Epidermal melanocyte (primary cell): ENCODE measurements around the gene RAB3IL1.
"Not testable (repeated sequence)": the region's sequence is repeated elsewhere in the genome, so short reads cannot be mapped to it uniquely, and the experiment has no call there.

Experiments
- DNase-seq: peaks from one replicate; pipeline ENCODE4 v3.0.0; 2011; ENCODE audit warnings: low spot score; ENCODE audit not compliant: insufficient read length

The RAB3IL1 gene, protein sequence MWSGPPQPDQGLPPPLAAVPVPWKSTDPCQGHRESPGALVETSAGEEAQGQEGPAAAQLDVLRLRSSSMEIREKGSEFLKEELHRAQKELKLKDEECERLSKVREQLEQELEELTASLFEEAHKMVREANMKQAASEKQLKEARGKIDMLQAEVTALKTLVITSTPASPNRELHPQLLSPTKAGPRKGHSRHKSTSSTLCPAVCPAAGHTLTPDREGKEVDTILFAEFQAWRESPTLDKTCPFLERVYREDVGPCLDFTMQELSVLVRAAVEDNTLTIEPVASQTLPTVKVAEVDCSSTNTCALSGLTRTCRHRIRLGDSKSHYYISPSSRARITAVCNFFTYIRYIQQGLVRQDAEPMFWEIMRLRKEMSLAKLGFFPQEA

GRCh38 chr11:61917334-61918109, at the start of gene RAB3IL1:
Gene RAB3IL1 (minus strand): TSS chr11:61917566. CDS start chr11:61917367, 199 bp downstream.
- DNase-seq, result peak; percentile 65

- no peak for DNase-seq
Observed at GRCh38 chr11:61966734-61967115, 49.4 kb upstream of the RAB3IL1 start.

GRCh38 chr11:61964666-61965271, 47.4 kb upstream of the RAB3IL1 start:
- not testable (repeated sequence) for DNase-seq

- DNase-seq, result no peak
Observed at GRCh38 chr11:61964058-61964665, 46.8 kb upstream of the RAB3IL1 start.

DNA sequence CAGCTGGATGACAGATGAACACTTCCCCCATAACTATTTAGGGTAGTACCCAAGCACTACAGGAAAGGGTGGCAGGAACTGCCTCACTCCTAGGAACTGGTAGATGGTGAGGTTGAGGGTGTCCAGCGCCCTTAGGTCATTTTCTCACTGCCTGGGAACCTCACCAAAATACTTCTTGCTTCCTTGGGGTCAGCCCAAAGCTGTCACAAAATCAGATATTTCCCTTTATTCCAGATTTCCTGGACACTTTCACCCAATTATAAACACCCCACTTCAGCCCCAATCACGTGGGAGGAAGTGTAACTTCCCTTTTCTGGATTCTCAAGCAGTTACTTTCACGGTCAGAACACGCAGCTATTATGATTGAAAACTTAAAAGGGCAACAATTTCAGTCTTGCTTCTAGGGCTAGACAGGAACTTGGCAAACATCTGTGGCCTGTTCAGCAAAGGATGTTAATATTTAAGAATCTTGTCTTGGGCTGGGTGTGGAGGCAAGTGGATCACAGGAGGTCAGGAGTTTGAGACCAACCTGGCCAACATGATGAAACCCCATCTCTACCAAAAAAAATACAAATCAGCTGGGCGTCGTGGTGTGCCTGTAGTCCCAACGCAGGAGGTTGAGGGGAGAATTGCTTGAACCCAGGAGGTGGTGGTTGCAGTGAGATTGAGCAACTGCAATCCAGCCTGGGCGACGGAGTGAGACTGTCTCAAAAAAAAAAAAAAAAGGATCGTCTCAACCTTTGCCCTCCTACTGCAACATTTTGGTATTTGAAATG, 46.1 kb upstream of the RAB3IL1 start:
- no peak for DNase-seq

DNA sequence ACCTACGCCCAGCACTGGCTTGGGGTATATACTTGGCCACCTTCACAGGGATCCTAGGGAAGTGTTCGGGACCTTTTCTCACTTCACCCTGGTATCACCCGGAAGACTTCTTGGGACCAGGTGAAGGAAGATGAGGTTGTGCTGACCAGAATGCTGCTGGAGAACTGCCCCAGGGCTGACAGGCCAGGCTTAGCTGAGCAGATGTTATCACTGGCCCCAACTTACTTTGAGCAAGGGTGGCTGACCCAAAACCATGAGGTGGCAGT, 45.6 kb upstream of the RAB3IL1 start:
- DNase-seq, result no peak

- DNase-seq, result no peak
Observed at GRCh38 chr11:61962213-61963015, 45.0 kb upstream of the RAB3IL1 start.

DNA sequence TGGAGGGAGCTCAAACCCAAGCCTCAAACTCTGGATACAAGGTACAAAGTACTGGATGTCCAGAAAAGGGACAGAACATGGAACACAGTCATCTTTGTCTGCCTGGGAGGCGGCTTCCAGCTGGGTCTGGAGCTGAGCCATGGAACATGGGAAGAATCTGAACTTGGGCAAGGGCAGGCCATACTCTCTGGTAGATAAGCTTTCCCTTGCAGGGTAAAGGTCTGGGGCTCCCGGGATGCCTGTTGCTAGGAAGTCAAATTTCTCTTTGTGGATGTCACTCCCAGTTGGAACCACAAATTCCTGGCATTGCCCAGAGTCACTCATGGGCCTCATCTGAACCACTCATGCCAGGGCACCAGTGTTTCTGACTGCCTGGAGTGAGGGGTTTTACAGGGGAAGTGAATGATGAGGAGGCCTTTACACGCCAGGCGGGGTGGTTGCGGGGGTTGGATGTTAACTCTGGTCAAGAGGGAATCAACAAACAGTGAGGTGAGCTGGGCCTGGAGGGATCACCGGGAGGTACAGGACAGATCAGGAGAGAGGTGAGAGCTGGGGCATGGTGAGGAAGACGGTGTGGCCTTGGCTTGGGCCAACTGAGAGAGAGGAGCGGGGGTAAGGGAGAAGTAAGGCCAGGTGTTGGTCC, 44.3 kb upstream of the RAB3IL1 start:
- peak; percentile 65 for DNase-seq

DNA sequence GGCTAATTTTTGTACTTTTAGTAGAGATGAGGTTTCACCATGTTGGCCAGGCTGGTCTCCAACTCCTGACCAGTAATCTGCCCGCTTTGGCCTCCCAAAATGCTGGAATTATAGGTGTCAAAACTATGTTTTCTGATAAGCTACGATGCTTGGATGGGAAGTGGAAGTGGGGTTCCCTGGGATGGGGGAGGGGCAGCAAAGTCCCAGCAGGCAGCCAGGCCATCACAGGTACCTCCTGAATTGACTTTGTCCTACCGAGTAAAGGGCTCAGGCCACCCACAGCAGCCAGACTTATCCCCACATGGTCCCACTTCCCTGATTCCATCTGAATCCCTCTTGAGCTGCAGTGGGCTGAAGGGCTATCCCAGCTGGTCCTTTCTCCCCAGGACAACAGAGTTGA, 43.2 kb upstream of the RAB3IL1 start:
- no peak for DNase-seq

DNA sequence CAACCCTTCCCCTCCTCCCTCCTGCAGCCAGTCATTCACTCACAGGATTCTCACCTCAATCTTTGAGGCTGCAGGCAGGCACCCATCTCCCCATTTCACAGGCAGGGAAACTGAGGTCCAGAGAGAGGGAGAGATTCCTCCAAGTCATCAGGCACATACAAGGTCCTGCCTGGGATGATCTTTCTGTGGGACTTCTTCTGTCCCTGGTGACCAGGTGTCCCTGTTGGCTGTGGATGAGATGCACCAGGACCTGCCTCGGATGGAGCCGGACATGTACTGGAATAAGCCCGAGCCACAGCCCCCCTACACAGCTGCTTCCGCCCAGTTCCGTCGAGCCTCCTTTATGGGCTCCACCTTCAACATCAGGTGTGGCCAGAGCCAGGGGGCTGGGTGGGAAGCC, 42.3 kb upstream of the RAB3IL1 start:
- no peak for DNase-seq

- no peak for DNase-seq
Observed at GRCh38 chr11:61959114-61959513, 41.7 kb upstream of the RAB3IL1 start.

DNA sequence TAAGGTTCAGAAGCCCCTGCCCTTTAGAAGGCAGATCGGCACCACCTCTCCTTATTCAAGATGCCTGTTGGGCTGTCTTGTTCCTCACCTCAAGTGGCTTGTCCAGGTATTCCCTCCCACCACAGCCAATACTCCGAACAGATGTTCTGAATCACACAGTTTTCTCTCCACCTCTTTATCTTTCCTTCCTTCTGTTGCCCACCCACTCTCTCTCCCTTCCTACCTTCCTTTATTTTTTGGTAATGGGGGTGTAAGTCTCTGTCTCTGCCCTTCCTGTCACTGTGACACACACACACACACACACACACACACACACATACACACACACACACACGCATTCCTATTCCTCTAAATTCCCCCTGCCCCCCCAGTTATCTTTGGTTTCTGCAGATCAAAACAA, 41.2 kb upstream of the RAB3IL1 start:
- DNase-seq, result no peak

GRCh38 chr11:61957021-61957770, 39.8 kb upstream of the RAB3IL1 start:
- DNase-seq, result no peak

- no peak for DNase-seq
Observed at GRCh38 chr11:61956191-61957020, 39.0 kb upstream of the RAB3IL1 start.

- no peak for DNase-seq
Observed at GRCh38 chr11:61955422-61956135, 38.2 kb upstream of the RAB3IL1 start.

DNA sequence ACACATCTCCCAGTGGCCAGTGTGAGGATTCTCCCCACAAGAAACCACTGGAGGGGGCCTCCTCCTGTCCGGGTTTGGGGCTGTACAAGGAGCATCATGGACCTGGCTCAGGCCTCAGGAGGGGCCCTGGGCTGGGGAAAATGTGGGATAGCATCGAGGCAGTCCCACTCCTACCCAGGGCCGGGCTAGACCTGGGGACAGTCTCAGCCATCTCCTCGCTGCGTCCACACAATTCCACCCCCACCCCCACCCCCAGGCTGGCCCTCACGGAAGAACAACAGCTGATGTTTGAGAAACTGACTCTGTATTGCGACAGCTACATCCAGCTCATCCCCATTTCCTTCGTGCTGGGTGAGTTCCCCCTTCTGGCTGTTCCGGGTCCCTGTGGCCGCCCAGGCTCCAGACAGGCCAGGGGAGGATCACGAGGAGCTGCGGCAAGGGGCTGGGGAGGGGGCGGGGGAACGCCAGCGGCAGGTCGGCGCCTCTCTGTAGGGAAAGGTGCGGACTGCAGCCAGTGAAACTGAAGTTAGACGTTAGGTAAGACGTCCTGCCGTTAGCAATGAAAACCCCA, 37.6 kb upstream of the RAB3IL1 start:
- peak; percentile 73 for DNase-seq

DNA sequence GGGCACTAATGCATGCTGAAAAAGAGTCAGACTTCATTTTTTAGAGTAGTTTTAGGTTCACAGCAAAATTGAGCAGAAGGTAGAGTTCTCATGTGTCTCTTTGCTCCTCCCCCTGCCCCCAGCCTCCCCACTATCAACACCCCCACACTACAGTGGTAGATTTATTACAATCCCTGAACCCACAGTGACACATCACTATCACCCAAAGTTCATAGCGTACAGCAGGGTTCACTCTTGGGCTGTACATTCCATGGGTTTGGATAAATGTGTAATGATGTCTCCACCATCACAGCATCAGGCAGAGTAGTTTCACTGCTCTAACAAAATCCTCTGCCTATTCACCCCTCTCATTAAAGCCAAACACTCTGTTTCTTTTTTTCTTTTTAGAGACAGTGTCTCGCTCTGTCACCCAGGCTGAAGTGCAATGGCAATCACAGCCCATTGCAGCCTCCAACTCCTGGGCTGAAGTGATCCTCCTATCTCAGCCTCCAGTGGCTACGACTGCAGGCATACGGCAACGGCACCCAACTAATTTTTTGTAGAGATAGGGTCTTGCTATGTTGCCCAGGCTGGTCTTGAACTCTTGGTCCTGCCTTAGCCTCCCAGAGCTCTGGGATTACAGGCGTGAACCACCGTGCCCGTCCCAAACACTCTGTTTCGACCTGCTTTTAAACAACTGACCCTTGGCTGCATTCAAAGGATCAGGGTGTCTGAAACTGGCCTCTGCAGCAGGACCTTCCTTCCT, 36.9 kb upstream of the RAB3IL1 start:
- DNase-seq, result no peak
